Liver (tissue), 9 donors: ENCODE results near the gene MARVELD3. TPM values are rescaled to one million over a fixed set of nuclear protein-coding genes. Genes with fewer than 3 reads are reported as not detected.

Experiments
- DNase-seq: peaks from one replicate; pipeline ENCODE4 v3.0.0-alpha.2; 2017; ENCODE audit warnings: low spot score
- H3K27ac ChIP-seq, 2 donors: one replicate each; pipeline ENCODE4 v1.7.0; 2013; ENCODE audit warnings: inconsistent platforms in 2 of 2, low read length in 2 of 2, control low read depth in 1 of 2, low read depth in 1 of 2, mild to moderate bottlenecking in 1 of 2
- H3K27me3 ChIP-seq, 4 donors: one replicate each; pipeline versions ENCODE4 v1.6.1 to v1.7.0; 2013; ENCODE audit warnings: low read length in 3 of 4, inconsistent platforms in 1 of 4, mild to moderate bottlenecking in 1 of 4, moderate library complexity in 1 of 4; ENCODE audit not compliant: control insufficient read depth in 4 of 4, insufficient read depth in 4 of 4
- H3K36me3 ChIP-seq, 4 donors: one replicate each; pipeline versions ENCODE4 v1.6.1 to v1.7.0; 2013; ENCODE audit warnings: low read length in 3 of 4, mild to moderate bottlenecking in 3 of 4, low read depth in 1 of 4, moderate library complexity in 1 of 4; ENCODE audit not compliant: control insufficient read depth in 4 of 4, insufficient read depth in 3 of 4
- H3K4me1 ChIP-seq, 4 donors: one replicate each; pipeline versions ENCODE4 v1.6.1 to v1.7.0; 2013; ENCODE audit warnings: low read length in 3 of 4, mild to moderate bottlenecking in 3 of 4, moderate library complexity in 1 of 4; ENCODE audit not compliant: control insufficient read depth in 4 of 4, insufficient read depth in 4 of 4
- H3K4me3 ChIP-seq, 3 donors: one replicate each; pipeline versions ENCODE4 v1.6.1 to v1.7.0; 2013; ENCODE audit warnings: low read length in 3 of 3, control low read depth in 1 of 3, low read depth in 1 of 3, mild to moderate bottlenecking in 1 of 3
- H3K9ac ChIP-seq, 2 donors: one replicate each; pipeline ENCODE4 v1.7.0; 2013; ENCODE audit warnings: low read length in 2 of 2, mild to moderate bottlenecking in 2 of 2, moderate library complexity in 2 of 2, control low read depth in 1 of 2, low read depth in 1 of 2
- H3K9me3 ChIP-seq, 4 donors: one replicate each; pipeline versions ENCODE4 v1.6.1 to v1.7.0; 2013; ENCODE audit warnings: low read length in 3 of 4; ENCODE audit not compliant: control insufficient read depth in 4 of 4
- ATF3 ChIP-seq: IDR thresholded peaks from 2 replicates; pipeline ENCODE4 v1.6.1; 2016; ENCODE audit warnings: antibody characterized with exemption
- CTCF ChIP-seq: fragments of 150-350 bp; IDR thresholded peaks from 2 replicates; pipeline ENCODE4 v1.5.1; 2017; ENCODE audit warnings: improper control_type of control experiment, low read depth, low read length; ENCODE audit not compliant: missing input control
- EGR1 ChIP-seq, 2 donors: IDR thresholded peaks; 2 replicates each; pipeline ENCODE4 v1.6.1; 2016 to 2018; ENCODE audit warnings: antibody characterized with exemption in 2 of 2, low read depth in 2 of 2
- FOXA1 ChIP-seq: IDR thresholded peaks from 2 replicates; pipeline ENCODE4 v1.6.1; 2016; ENCODE audit warnings: antibody characterized with exemption
- FOXA2 ChIP-seq: IDR thresholded peaks from 2 replicates; pipeline ENCODE4 v1.6.1; 2016; ENCODE audit warnings: antibody characterized with exemption
- GABPA ChIP-seq, 2 donors: IDR thresholded peaks in 1 of 2; conservative IDR thresholded peaks in 1 of 2; 2 replicates each; pipeline ENCODE4 v1.6.1; 2016; ENCODE audit warnings: antibody characterized with exemption in 2 of 2, mild to moderate bottlenecking in 1 of 2, moderate library complexity in 1 of 2
- HNF4A ChIP-seq, 2 donors: conservative IDR thresholded peaks; 2 replicates each; pipeline ENCODE4 v1.6.1; 2016; ENCODE audit warnings: antibody characterized with exemption in 2 of 2, mild to moderate bottlenecking in 2 of 2
- HNF4G ChIP-seq: IDR thresholded peaks from 2 replicates; pipeline ENCODE4 v1.6.1; 2016; ENCODE audit warnings: antibody characterized with exemption
- JUND ChIP-seq, 2 donors: IDR thresholded peaks; 2 replicates each; pipeline ENCODE4 v1.6.1; 2016; ENCODE audit warnings: antibody characterized with exemption in 2 of 2
- MAX ChIP-seq: IDR thresholded peaks from 2 replicates; pipeline ENCODE4 v1.6.1; 2016; ENCODE audit warnings: antibody characterized with exemption
- NR2F2 ChIP-seq: IDR thresholded peaks from 2 replicates; pipeline ENCODE4 v1.6.1; 2016; ENCODE audit warnings: antibody characterized with exemption
- RAD21 ChIP-seq, 2 donors: IDR thresholded peaks; 2 replicates each; pipeline ENCODE4 v1.6.1; 2016; ENCODE audit warnings: antibody characterized with exemption in 2 of 2, mild to moderate bottlenecking in 2 of 2
- RXRA ChIP-seq, 2 donors: IDR thresholded peaks; 2 replicates each; pipeline ENCODE4 v1.6.1; 2017 to 2018; ENCODE audit warnings: antibody characterized with exemption in 2 of 2, mild to moderate bottlenecking in 1 of 2
- SP1 ChIP-seq: IDR thresholded peaks from 2 replicates; pipeline ENCODE4 v1.6.1; 2018; ENCODE audit warnings: antibody characterized with exemption, mild to moderate bottlenecking
- TAF1 ChIP-seq: conservative IDR thresholded peaks from 2 replicates; pipeline ENCODE4 v1.6.1; 2016; ENCODE audit warnings: antibody characterized with exemption, mild to moderate bottlenecking
- YY1 ChIP-seq: IDR thresholded peaks from 2 replicates; pipeline ENCODE4 v1.6.1; 2016; ENCODE audit warnings: antibody characterized with exemption, mild to moderate bottlenecking
- WGBS: extraction: QIAGEN DNeasy Blood & Tissue Kit; methylation state at CpG from one replicate; pipeline ENCODE4 v1.1.7; 2013; 5-methylcytosine and 5-hydroxymethylcytosine counted together
- polyA plus RNA-seq, 2 donors: library from polyadenylated mRNA; stranded (reverse) in 1 of 2; unstranded in 1 of 2; fragments of 200-250 nt in 1 of 2; fragments of >200 nt in 1 of 2; fragmentation: Nextera tagmentation in 1 of 2; extraction: Ambion mirVana in 1 of 2; gene quantifications; one replicate each; pipeline versions ENCODE4 v1.2.1 to v1.2.3, GENCODE V29; 2013 to 2015
- total RNA-seq, 2 donors: library from RNA; depleted of rRNA; stranded (reverse); fragments of >200 nt; gene quantifications; one replicate each; pipeline ENCODE4 v1.2.3, GENCODE V29; 2014
- TF ChIP-seq, protein P1 (sequence below): IDR thresholded peaks from 2 replicates; pipeline ENCODE4 v1.6.1; 2016; ENCODE audit warnings: antibody characterized with exemption, mild to moderate bottlenecking
- TF ChIP-seq, protein P2 (sequence below): IDR thresholded peaks from 2 replicates; pipeline ENCODE4 v1.6.1; 2016; ENCODE audit warnings: antibody characterized with exemption
- donor health status: healthy.
- donor health status: healthy.
- donor health status: healthy.
- donor health status: healthy.
- donor health status: healthy.

MARVELD3 gene
- total and polyA plus RNA-seq, 4 donors = 1.8 to 4.9 (median 4.1) TPM

- TF ChIP-seq JUND (IDR thresholded peaks at IDR 0.05) (no peak), FOXA2 (no peak)
These were observed 7.6 kb upstream of the MARVELD3 start (continued) for GRCh38 chr16:71618429-71618828.

DNA sequence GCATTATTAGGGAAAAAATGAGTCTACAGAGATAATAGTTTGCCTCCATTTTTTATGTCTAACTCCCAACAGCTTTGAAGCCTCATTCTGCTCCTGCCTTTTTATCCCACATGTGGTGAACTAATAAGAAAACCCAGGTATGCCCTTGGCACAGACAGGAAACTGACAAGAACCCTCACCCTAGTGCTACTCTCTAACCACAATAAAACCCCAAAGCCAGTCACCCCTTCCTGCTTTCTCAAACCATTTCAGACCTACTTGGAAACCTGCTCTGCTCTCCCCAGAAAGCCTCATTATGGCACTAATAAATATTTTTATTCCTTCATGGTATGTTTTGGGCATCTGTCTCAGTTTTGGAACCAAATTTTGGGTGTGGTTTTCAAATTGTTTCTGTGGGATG lies 3.9 kb upstream of the MARVELD3 start:
- H3K36me3 ChIP-seq = no peaks in the 10 kb centered on the region
- H3K27me3 ChIP-seq = no peaks in the 10 kb centered on the region
- DNase-seq = no peak
- TF ChIP-seq HNF4G = no peak
- H3K27ac ChIP-seq = no peak overlapping the region
- no peak overlapping the region for H3K4me3 ChIP-seq
- no peak overlapping the region for H3K9ac ChIP-seq
- H3K9me3 ChIP-seq = no peaks in the 10 kb centered on the region
- H3K4me1 ChIP-seq = peaks cover 9 to 13% (median 10%) of the 10 kb centered on the region in 4 donors

- H3K4me3 ChIP-seq = no peak overlapping the region
- H3K27me3 ChIP-seq = no peaks in the 10 kb centered on the region
- peak overlapping the region; percentile 42 to 60 for H3K27ac ChIP-seq
- DNase-seq = no peak
- TF ChIP-seq, protein P1, sequence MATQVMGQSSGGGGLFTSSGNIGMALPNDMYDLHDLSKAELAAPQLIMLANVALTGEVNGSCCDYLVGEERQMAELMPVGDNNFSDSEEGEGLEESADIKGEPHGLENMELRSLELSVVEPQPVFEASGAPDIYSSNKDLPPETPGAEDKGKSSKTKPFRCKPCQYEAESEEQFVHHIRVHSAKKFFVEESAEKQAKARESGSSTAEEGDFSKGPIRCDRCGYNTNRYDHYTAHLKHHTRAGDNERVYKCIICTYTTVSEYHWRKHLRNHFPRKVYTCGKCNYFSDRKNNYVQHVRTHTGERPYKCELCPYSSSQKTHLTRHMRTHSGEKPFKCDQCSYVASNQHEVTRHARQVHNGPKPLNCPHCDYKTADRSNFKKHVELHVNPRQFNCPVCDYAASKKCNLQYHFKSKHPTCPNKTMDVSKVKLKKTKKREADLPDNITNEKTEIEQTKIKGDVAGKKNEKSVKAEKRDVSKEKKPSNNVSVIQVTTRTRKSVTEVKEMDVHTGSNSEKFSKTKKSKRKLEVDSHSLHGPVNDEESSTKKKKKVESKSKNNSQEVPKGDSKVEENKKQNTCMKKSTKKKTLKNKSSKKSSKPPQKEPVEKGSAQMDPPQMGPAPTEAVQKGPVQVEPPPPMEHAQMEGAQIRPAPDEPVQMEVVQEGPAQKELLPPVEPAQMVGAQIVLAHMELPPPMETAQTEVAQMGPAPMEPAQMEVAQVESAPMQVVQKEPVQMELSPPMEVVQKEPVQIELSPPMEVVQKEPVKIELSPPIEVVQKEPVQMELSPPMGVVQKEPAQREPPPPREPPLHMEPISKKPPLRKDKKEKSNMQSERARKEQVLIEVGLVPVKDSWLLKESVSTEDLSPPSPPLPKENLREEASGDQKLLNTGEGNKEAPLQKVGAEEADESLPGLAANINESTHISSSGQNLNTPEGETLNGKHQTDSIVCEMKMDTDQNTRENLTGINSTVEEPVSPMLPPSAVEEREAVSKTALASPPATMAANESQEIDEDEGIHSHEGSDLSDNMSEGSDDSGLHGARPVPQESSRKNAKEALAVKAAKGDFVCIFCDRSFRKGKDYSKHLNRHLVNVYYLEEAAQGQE = no peak
- TF ChIP-seq EGR1 (IDR thresholded peaks at IDR 0.05; ENCODE audit: low read depth in 2 of 2) (no peak), SP1 (peak; percentile 80), ATF3 (no peak), CTCF (no peak), MAX (no peak), NR2F2 (no peak), FOXA2 (no peak), TAF1 (no peak), RAD21 (IDR thresholded peaks at IDR 0.05) (peak in 1 of 2 donors; percentile 4), RXRA (IDR thresholded peaks at IDR 0.05) (peak in 1 of 2 donors; percentile 34), FOXA1 (no peak), JUND (IDR thresholded peaks at IDR 0.05) (no peak), HNF4G (peak; percentile 25), HNF4A (conservative IDR thresholded peaks at IDR 0.05) (peak; percentile 63 to 65), GABPA (IDR thresholded peaks at IDR 0.05 in 1 of 2, conservative IDR thresholded peaks at IDR 0.05 in 1 of 2) (no peak), YY1 (no peak)
- TF ChIP-seq, protein P2, sequence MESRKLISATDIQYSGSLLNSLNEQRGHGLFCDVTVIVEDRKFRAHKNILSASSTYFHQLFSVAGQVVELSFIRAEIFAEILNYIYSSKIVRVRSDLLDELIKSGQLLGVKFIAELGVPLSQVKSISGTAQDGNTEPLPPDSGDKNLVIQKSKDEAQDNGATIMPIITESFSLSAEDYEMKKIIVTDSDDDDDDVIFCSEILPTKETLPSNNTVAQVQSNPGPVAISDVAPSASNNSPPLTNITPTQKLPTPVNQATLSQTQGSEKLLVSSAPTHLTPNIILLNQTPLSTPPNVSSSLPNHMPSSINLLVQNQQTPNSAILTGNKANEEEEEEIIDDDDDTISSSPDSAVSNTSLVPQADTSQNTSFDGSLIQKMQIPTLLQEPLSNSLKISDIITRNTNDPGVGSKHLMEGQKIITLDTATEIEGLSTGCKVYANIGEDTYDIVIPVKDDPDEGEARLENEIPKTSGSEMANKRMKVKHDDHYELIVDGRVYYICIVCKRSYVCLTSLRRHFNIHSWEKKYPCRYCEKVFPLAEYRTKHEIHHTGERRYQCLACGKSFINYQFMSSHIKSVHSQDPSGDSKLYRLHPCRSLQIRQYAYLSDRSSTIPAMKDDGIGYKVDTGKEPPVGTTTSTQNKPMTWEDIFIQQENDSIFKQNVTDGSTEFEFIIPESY = no peak
- H3K4me1 ChIP-seq = peaks cover 9 to 13% (median 10%) of the 10 kb centered on the region in 4 donors
- H3K9ac ChIP-seq = peak overlapping the region in 1 of 2 donors; percentile 54
- H3K9me3 ChIP-seq = no peaks in the 10 kb centered on the region
- 22% methylated on average over 3 of the region's 3 CpGs for WGBS
- no peaks in the 10 kb centered on the region for H3K36me3 ChIP-seq
These were observed 2.4 kb upstream of the MARVELD3 start for GRCh38 chr16:71623597-71623996.
